NCI-H2081 (cell line): ENCODE measurements around the gene SLC25A17.
"Not testable (repeated sequence)": the region's sequence is repeated elsewhere in the genome, so short reads cannot be mapped to it uniquely, and the experiment has no call there.

Source experiments
- DNase-seq, 2 experiments: peaks; one replicate each; lab custom pipeline; 2025; lab: John Stamatoyannopoulos, UW

SLC25A17 gene

DNA sequence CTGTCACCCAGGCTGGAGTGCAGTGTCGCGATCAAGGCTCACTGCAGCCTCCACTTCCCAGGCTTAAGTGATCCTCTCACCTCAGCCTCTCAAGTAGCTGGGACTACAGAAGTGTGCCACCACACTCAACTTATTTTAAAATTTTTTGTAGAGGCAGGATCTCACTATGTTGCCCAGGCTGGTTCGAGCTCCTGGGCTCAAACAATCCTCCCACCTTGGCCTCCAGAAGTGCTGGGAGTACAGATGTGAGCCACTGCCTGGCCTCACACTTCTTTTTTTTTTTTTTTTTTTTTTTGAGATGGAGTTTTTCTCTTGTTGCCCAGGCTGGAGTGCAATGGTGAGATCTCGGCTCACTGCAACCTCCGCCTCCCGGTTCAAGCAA lies 99.0 kb downstream of the SLC25A17 start:
- not testable (repeated sequence) for DNase-seq
